GM15510 (cell line): ENCODE measurements around the gene PCBP3.

Source experiments
- POLR2A ChIP-seq: IDR thresholded peaks from 3 replicates; pipeline ENCODE4 v1.6.1; 2011; ENCODE audit warnings: borderline replicate concordance; ENCODE audit not compliant: insufficient read length; ENCODE audit errors: extremely low read depth

The PCBP3 gene

GRCh38 chr21:45750936-45751335 lies 107.4 kb downstream of the PCBP3 start:
- TF ChIP-seq POLR2A: no peak

- no peak for TF ChIP-seq POLR2A
These were observed 109.9 kb downstream of the PCBP3 start for GRCh38 chr21:45753445-45753844.

- no peak for TF ChIP-seq POLR2A
These were observed 112.5 kb downstream of the PCBP3 start for GRCh38 chr21:45756029-45756428.

GRCh38 chr21:45756669-45757068 lies 113.1 kb downstream of the PCBP3 start:
- no peak for TF ChIP-seq POLR2A

- no peak for TF ChIP-seq POLR2A
These were observed 118.2 kb downstream of the PCBP3 start for GRCh38 chr21:45761704-45762103.

GRCh38 chr21:45763074-45763473 lies 119.5 kb downstream of the PCBP3 start:
- no peak for TF ChIP-seq POLR2A

GRCh38 chr21:45763506-45763905 lies 120.0 kb downstream of the PCBP3 start:
- no peak for TF ChIP-seq POLR2A

- no peak for TF ChIP-seq POLR2A
These were observed 121.3 kb downstream of the PCBP3 start for GRCh38 chr21:45764792-45765191.

- TF ChIP-seq POLR2A: no peak
These were observed 121.8 kb downstream of the PCBP3 start for GRCh38 chr21:45765375-45765774.

GRCh38 chr21:45766055-45766454 lies 122.5 kb downstream of the PCBP3 start:
- no peak for TF ChIP-seq POLR2A

GRCh38 chr21:45766501-45766900 lies 123.0 kb downstream of the PCBP3 start:
- TF ChIP-seq POLR2A: no peak

- no peak for TF ChIP-seq POLR2A
These were observed 123.8 kb downstream of the PCBP3 start for GRCh38 chr21:45767071-45768006.

- TF ChIP-seq POLR2A: no peak
These were observed 124.7 kb downstream of the PCBP3 start for GRCh38 chr21:45768011-45768739.

- TF ChIP-seq POLR2A: no peak
These were observed 125.2 kb downstream of the PCBP3 start for GRCh38 chr21:45768740-45769048.

GRCh38 chr21:45769294-45769693 lies 125.8 kb downstream of the PCBP3 start:
- TF ChIP-seq POLR2A: no peak

- no peak for TF ChIP-seq POLR2A
These were observed 126.4 kb downstream of the PCBP3 start for GRCh38 chr21:45769896-45770295.

GRCh38 chr21:45772180-45772579 lies 128.7 kb downstream of the PCBP3 start:
- TF ChIP-seq POLR2A: no peak

- TF ChIP-seq POLR2A: no peak
These were observed 130.8 kb downstream of the PCBP3 start for GRCh38 chr21:45774291-45774690.
